ENCODE measurements around the gene OSBPL6.

The OSBPL6 gene

DNA sequence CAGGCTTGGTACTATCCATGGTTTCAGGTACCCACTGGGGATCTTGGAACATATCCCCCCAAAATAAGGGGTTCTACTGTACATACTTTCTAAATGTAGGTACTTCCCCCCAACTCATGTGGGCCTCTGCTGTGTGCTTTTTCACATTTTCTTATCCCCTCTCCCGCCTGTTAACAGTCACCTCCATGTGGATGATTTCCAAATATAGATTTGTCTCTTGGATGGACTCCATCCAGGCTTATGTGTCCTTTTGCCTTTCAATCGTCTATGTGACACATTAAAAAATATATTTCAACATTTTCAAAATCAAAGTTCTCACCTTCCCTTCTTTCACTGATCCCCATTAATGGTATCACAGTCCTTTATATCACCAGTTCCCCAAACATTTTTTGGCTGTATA lies 44.4 kb downstream of the OSBPL6 start:
- no peak for DNase-seq (ENCODE audit: low spot score)

DNA sequence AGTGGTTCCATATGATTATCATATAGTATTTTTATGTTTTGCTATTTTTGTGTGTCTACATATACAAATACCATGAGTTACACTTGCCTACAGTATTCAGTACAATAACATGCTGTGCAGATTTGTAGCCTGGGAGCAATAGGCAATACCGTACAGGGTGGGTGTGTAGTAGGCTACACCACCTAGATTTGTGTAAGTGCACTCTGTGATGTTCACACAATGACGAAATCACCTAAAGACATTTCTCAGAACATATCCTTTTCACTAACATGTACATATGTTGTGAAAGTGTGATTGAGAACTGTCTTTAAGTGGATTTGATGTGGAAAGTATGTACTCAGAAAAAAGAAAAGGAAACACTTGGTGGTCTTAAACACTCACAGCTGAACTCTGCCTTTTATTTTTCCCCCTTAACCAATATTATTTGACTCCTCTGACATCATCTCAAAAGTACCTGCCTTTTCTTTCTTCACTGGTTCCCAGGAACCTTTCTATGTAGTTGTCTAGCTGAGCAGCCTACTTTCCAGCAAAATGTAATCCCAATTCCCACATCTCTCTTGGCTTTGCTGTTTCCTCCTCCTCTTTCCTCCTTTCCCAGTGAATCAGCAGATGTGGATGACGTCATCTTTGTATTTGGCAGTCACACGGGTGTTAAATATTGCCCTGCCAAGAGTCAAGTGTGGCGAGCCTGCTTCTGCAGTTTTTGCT lies 47.7 kb downstream of the OSBPL6 start:
- DNase-seq (ENCODE audit: low spot score), result no peak

DNA sequence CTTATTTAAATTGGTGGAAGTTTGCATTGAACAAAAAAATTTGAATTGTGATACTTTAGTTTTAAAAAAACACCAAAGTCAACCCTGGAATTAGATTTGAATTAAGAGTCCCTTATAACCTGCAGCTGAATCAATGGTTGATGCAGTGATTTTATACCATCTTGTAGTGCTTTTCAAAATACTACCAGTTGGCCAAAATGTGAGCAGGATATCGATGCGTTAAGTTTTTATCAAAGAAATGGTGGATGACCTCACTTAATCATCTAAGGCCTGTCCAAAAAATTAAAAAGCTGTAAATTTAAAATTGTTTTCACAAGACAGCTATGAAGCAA lies 48.2 kb downstream of the OSBPL6 start:
- no peak for DNase-seq (ENCODE audit: low spot score)

DNA sequence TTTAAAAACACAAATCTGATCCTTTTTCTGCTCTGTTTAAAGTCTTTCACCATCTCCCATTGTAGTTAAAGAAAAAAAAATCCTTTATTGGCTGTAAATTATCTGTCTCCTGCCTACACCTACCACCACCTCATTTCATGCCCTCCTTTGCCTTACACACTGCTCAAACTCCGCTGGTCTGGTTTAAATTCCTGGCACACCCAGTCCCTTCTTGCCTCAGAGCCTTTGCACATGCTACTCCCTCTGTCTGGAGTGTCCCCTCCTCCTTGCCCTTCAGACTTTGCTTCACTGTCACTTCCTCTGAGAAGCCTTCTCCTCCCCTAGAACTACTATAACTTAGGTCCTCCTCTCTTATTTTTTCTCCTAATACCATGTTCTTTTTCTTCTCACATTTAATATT lies 49.6 kb downstream of the OSBPL6 start:
- no peak for DNase-seq (ENCODE audit: low spot score)

DNA sequence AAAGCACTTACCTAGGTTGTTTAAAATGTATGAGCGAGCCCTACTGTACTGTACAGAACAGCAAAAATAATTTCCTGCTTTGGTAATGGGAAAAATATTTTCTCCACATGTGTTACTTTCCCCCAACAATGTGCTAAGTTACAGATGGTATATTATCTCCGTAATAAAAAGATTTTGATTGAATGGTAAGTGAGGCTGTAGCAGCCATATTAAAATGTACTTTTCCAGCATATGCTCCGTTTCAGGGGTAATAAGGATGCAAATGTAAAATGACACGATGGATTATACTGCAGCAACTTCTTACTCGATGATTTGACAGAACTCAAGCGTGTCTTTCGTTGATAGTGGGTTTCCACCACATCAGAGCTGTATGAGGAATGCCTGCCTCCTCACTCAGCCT lies 50.5 kb downstream of the OSBPL6 start:
- no peak for DNase-seq (ENCODE audit: low spot score)

DNA sequence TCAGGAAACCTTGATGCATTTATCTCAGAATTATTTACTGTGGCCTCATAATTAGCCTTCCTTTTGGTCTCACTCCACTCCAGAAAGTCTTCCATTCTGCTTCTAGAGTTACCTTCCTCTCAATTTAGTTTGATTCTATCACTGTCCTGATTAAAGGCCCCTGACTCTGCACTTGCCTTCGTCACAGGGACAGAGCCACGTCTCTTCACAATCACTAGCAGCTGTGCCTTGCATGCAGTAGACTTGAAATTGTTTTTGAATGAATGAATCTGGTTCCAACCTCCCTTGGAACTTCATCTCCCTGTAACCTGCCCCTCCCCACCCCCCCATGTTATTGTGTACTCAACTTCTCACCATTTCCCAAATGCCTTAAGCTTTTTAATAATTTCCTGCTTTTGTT lies 52.4 kb downstream of the OSBPL6 start:
- DNase-seq (ENCODE audit: low spot score), result no peak

DNA sequence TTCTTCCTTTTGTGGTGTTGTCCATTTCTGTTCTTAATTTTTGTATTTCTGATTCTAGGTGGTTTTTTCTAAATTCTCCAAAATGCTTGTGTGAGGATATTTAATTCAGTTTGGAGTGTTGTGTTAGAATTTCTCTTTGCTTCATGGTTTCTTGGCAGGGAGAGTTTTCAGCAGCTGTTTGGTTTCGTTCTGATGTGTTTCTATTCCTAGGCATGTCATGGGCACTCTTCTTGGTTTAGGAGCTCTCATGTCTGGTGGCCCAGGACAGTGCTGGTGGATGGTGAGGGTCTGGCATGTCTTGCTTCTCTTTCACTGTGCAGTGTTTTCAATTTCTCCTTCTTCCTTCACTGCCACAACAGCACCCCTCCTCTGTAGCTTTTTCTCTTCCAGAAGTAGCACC lies 52.9 kb downstream of the OSBPL6 start:
- no peak for DNase-seq (ENCODE audit: low spot score)

DNA sequence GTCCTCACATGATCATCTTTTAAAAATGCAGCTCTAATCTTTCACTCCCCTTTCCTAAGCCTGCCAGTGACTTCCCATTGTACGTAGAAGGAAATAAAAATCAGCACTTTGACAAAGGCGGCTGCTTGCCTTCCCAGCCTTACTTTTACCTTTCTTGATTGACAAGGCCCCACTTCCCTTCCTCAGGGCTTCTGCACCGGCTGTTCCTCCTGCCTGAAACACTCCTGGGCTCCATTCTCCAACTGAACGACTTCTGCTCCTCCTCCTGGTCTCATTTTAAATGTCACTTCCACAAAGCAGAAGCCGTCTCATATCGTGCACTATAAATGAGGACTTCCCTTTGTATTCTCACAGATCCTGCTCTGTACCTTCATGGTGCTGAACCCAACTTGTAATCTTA lies 56.1 kb downstream of the OSBPL6 start:
- DNase-seq (ENCODE audit: low spot score), result no peak

DNA sequence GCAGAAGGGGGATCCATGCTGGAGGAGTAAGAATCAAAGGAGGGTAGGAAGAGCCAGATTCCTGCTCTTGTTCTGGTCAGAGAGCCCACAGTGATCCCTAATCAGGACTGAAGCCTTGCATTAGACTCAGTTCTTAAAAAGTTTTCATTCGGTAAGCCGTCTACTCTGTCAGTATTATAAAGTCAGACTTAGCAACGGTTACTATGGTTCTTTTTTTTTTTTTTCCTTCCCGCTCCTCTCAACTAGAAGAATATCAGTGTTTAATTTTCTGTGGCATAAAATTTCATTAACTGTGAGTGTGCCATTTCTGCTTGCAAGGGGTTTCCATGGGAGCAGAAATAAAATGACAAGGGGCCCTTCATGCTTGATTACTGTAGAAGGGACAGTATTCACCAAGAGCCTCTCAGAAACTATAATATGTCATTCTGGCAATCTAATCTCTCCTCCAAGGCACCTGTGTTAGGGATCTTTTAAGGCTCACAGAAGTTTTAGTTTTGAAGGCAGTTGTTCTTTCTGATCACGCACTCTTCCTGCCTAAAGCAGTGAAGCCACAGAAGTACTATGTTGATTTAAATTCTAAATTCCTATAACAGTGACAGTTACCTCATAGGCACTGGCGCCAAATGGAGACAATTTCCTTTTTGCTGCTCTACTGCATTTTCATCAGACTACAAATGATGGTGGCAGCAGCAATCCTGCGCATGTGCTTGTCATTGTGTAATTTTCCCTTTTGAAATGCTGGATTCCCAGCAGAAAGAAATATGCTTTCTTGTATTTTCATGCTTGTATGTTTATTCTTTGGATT lies 57.0 kb downstream of the OSBPL6 start:
- DNase-seq (ENCODE audit: low spot score), result no peak

DNA sequence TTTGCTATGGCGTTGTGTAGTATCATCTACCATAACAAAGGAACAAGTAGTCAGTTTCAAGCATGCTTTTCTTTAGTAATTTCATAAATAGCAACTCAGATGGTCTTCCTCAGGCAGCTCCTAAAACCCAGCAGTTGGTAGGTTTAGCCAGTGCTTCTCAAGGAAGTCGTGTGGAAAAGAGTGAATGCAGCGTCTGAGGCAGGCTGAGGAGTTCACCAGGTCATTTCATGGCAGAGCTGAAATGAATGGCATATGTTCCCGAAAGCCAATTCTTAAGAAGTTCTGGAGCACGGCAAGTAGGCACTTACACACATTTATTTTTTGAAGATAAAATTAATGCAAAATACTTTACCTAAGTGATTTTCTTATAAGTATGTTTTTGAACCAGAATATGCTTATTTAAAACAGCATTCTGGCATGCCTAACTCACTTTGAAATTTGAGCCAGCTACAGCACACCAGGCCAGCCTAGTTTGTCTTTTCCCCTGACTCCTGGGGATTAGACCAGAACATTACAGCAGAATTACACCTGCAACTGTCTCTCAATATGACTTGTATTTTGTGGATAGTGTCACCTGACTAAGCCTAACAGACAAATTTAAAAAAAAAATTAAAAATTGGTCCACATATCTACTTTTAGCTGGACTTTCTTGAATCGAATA lies 62.2 kb downstream of the OSBPL6 start:
- no peak for DNase-seq (ENCODE audit: low spot score)

DNA sequence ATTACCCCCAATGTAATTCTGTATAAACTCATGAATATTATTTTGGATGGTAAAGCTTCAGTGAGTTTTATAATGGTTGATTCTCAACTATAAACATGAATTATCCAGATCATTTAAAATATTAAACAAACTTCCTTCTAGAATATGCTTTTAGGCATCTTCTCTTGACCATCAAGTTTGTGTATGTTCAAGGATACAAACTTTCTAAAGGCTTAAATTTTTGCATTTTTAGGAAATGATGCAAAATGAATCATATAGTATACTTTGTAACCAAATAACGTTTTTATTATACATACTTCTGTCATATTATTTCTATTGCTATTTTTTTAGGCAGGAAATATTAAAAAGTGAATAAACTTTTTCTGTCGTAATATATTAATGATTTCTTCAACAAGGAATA lies 62.8 kb downstream of the OSBPL6 start:
- DNase-seq (ENCODE audit: low spot score), result no peak

DNA sequence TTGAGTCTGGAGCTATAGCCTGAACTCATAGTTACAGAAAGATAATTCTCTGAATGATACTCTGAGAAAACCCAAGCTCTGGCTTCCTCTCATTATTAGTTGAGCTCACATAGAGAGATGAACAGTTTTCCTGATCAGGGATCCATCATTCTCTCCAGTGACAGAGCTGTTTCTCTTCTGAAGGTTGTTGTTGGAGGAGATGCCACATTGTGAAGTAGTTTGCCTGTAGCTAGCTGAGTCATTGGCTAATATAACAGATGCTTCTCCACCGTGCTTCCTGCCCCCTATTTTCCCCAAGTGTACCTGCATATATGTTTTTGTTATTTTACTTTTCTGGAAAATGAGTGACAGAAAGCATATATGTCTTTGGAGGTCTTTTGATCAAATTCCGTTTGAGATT lies 64.6 kb downstream of the OSBPL6 start:
- no peak for DNase-seq (ENCODE audit: low spot score)

DNA sequence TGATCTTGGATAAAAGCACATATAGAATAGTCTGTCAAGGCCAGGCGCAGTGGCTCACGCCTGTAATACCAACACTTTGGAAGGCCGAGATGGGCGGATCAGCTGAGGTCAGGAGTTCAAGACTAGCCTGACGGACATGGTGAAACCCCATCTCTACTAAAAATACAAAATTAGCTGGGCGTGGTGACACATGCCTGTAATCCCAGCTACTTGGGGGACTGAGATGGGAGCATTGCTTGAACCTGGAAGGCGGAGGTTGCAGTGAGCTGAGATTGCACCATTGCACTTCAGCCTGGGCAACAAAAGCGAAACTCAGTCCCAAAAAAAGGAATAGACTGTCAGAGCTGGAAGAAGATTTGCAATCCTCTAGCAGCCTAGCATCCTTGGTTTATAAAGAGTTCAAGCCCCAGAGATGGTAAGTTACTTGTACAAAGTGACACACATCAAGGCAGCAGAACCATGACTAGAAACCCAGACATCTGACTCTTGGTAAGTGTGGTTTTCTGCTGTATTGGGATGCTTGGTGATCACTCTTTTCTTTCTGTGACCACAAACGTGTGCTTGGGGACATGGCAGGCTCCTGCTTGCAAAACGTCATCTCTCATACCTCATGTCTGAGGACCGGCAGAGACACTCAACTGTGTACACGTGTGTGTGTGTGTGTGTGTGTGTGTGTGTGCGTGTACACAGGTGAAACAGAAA lies 69.0 kb downstream of the OSBPL6 start:
- no peak for DNase-seq (ENCODE audit: low spot score)

DNA sequence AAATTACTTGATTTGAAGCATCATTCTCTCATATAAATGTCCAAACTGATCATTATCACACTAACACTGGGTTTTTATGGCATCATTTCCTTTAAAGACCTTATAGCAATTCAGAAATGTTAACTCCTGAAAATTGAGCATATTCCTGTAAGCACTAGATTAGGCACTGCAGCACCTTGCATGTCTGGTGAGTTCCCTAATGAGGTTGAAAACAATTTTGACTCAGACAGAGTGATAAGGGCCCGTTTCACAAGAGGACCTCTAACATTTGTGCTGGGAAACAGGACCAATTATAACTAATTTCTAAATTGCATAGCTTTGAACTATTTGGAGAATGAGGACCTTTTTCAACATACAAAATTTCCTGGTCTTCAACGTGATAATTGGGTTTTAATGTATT lies 69.9 kb downstream of the OSBPL6 start:
- no peak for DNase-seq (ENCODE audit: low spot score)

DNA sequence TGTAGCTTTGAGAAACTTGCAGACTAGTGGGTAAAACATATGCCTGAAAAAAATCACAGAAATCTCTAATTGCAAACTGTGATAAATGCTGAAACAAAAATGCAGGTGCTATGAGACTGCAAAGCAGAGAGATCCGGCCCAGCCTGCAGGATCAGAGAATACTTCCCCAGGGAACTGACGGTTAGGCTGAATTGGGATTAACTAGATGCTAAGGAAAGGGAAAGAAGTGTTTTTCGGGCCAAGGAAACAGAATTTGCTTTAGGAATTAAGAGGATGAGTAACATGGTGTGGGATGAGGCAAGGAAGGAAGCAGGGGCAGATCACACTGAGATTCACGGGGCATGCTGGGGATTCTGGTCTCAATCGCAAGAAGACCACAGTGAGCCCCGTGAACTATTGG lies 71.5 kb downstream of the OSBPL6 start:
- DNase-seq (ENCODE audit: low spot score), result no peak

DNA sequence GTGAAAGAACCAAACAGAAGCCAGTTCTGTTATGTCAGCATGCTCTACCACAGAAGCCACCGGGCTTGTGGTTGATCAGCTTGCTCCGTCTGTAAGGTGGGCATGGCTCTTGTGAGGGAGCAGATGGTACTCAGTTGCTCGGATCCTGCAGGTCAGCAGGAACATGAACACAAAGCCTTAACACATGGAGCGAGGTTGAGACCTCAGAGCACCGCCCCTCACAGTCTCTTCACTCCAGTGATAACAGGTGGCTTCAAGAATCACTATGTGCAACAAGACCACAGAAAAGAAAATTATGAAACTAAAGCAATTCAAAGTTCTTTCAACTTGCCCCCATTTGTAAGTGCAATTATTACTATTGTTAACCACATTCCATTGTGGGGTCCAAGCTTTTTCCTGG lies 72.1 kb downstream of the OSBPL6 start:
- DNase-seq (ENCODE audit: low spot score), result no peak

DNA sequence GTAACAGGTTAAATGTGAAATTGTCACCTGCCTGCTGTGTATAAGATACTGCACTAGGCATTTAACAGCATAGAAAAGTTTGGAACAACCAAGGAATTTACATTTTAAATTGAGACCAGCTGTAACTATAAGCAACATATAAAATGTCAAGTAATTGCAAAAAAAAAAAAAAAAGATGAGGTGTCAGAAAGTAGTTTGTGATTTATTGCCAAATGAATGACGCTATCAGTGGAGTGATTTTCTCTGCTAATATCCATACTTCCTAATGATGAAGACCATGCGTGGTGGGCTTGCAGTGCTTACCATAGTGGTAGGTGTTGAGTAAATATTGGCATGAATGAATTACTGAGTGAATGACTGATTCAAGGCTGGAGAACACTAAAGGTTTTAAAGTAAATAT lies 73.3 kb downstream of the OSBPL6 start:
- no peak for DNase-seq (ENCODE audit: low spot score)

DNA sequence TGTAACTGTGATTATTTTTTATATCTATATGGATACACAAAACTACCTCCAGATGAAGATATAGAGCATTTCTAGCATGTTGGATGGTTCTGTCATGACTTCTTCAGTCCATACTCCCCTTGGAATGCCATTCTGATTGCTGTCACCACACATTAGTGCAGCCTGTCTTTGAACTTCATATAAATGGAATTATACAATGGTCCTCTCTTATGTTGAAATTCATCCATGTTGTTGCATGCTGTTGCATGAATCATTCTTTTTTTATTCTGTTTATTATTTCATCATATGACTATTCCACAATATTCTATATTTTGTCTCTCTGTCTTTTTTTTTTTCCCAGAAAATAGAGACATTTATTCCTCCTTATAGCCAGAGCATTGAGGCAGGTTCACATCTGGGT lies 74.1 kb downstream of the OSBPL6 start:
- no peak for DNase-seq (ENCODE audit: low spot score)

DNA sequence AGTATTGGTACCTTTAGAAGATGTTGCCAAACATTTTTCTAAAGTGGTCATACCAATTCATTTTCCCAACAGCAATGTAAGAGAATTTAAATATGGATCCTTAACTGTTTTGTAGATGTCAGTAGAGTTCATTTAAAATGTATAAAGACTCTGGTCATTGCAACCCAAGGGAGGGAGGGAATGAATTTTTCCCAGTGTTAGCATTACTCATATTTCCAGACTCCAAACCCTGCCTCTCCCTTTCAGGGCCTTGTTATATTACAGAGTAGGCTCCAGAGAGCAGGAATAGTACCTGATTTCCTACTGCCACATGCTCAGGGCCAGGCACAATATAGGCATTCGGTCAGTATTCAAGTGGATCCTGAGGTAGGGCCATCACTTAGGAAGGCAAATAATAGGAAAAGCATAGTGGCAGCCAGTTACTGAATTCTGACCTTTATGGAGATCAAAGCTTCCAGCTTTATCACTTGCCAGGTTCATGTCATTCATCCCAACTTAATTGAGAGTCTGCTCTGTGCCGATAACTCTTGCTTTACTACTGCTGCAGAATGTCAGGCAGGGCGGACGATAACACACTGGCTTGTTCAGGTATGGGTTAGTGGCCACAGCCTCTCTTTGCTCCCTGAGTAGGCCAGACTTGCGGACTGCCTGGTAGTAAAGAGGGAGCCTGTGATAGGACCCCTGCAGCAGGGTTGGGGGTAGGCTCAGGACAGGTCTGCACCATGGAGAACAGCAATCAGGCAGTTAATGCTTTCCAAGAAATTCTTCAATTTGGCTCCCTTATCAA lies 75.3 kb downstream of the OSBPL6 start:
- DNase-seq (ENCODE audit: low spot score), result no peak

DNA sequence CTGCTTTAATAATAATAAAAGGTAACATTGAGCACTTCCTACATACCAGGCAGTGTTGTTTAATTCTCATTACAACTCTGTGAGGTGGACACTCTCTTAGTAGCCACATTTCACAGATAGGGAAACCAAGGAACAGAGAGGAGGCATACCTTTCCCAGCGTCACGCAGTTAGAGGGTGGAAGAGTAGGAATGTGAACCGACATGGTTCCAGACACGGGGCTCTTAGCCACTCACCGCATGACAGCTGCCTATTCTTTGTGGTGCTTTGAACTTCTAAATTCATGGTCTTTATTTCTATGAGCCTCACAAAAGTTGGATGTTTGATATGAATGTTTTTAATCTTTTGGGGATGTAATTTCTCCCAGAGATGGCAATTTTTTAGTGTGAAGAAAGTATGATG lies 76.0 kb downstream of the OSBPL6 start:
- DNase-seq (ENCODE audit: low spot score), result no peak

DNA sequence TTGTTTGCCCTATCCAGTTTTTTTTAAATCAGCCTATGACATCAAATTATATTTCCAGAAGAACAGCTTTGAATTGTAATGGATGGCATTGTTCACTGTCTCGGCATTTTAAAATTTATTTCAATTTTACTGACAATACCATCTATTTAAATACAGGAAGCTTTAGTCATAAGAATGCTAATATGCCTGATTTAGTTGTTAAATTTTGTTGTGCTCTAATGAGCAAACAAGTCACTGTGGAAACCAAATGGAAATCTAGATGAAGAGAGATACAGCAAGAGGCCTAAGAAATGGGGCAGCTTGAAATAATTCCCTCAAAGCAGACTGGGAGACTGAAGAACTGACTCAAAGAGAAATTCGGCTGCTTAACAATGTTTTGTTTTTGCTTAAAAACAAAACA lies 76.8 kb downstream of the OSBPL6 start:
- no peak for DNase-seq (ENCODE audit: low spot score)

Measured in CD4-positive, alpha-beta T cell treated with Interleukin-6 at 100 ng/mL for 8 hours (primary cell).